HepG2 (cell line): Measurements from ENCODE around the gene CLN6. TPM values are rescaled to one million over a fixed set of nuclear protein-coding genes. Genes with fewer than 3 reads are reported as not detected.

ENCODE experiments used
- BCL6 ChIP-seq: IDR thresholded peaks from 2 replicates; pipeline ENCODE4 v1.6.1; 2016; ENCODE audit warnings: missing genetic modification reagents, missing compliant biosample characterization
- CHCHD3 ChIP-seq: sonication (generic); formaldehyde crosslinking; IDR thresholded peaks from 2 replicates; pipeline ENCODE4 v1.8.0; 2022; ENCODE audit warnings: mild to moderate bottlenecking, missing genetic modification reagents, moderate library complexity
- DMAP1 ChIP-seq: IDR thresholded peaks from 2 replicates; pipeline ENCODE4 v1.6.1; 2016
- HNRNPLL ChIP-seq: fragments of 200-400 bp; formaldehyde crosslinking; IDR thresholded peaks from 2 replicates; pipeline ENCODE4 v1.6.1; 2017; ENCODE audit warnings: mild to moderate bottlenecking, low read depth, low read length; ENCODE audit not compliant: poor library complexity, severe bottlenecking
- KDM6A ChIP-seq: IDR thresholded peaks from 2 replicates; pipeline ENCODE4 v1.6.1; 2016; ENCODE audit warnings: low read depth
- NRL ChIP-seq: sonication (generic); formaldehyde crosslinking; IDR thresholded peaks from 2 replicates; pipeline ENCODE4 v1.5.0; 2020; ENCODE audit warnings: missing genetic modification reagents, mild to moderate bottlenecking, moderate library complexity, borderline replicate concordance
- POGZ ChIP-seq: sonication (generic); formaldehyde crosslinking; IDR thresholded peaks from 2 replicates; pipeline ENCODE4 v1.4.0; 2020; ENCODE audit warnings: mild to moderate bottlenecking, missing genetic modification reagents
- SETDB1 ChIP-seq: sonication (generic); formaldehyde crosslinking; IDR thresholded peaks from 2 replicates; pipeline ENCODE4 v1.5.1; 2020; ENCODE audit warnings: missing genetic modification reagents, mild to moderate bottlenecking, borderline replicate concordance
- SNAPC5 ChIP-seq: sonication (generic); formaldehyde crosslinking; IDR thresholded peaks from 2 replicates; pipeline ENCODE4 v1.8.1; 2023; ENCODE audit warnings: mild to moderate bottlenecking, missing genetic modification reagents, borderline replicate concordance
- TFE3 ChIP-seq: IDR thresholded peaks from 2 replicates; pipeline ENCODE4 v1.6.1; 2016
- ZBTB26 ChIP-seq: IDR thresholded peaks from 2 replicates; pipeline ENCODE4 v1.6.1; 2016; ENCODE audit warnings: missing compliant biosample characterization, missing genetic modification reagents, borderline replicate concordance
- ZHX1 ChIP-seq: sonication (generic); formaldehyde crosslinking; IDR thresholded peaks from 2 replicates; pipeline ENCODE4 v1.8.1; 2022; ENCODE audit warnings: low read depth, mild to moderate bottlenecking, missing genetic modification reagents
- ZMAT5 ChIP-seq: sonication (generic); formaldehyde crosslinking; IDR thresholded peaks from 2 replicates; pipeline ENCODE4 v1.5.0; 2020; ENCODE audit warnings: mild to moderate bottlenecking, low read depth, missing genetic modification reagents, borderline replicate concordance
- ZNF282 ChIP-seq: fragments of 450-650 bp; IDR thresholded peaks from 2 replicates; pipeline ENCODE4 v1.6.1; 2018; ENCODE audit not compliant: partially characterized antibody
- ZNF3 ChIP-seq: IDR thresholded peaks from 2 replicates; pipeline ENCODE4 v1.7.0; 2017; ENCODE audit warnings: inconsistent platforms
- polyA plus RNA-seq, 8 experiments: library from polyadenylated mRNA; depleted of rRNA in 3 of 8; stranded (reverse) in 7 of 8; unstranded in 1 of 8; fragments of >200 nt; fragmentation: Illumina TruSeq in 4 of 8; extraction: Trizol in 4 of 8; gene quantifications; 2 replicates each; pipeline versions ENCODE4 v1.2.1 to v1.2.3, GENCODE V29; 2011 to 2016; ENCODE audit warnings: low read depth in 4 of 8, missing spikeins in 1 of 8, mixed read lengths in 1 of 8; ENCODE audit not compliant: insufficient read depth in 1 of 8
- total RNA-seq, 5 experiments: library from RNA; depleted of rRNA; stranded (reverse); fragments of >200 nt; fragmentation: Illumina TruSeq; extraction: Trizol; gene quantifications; 2 replicates each; pipeline ENCODE4 v1.2.3, GENCODE V29; 2016; ENCODE audit warnings: low read depth in 1 of 5
- TF ChIP-seq, protein P1 (sequence below): sonication (generic); formaldehyde crosslinking; IDR thresholded peaks from 2 replicates; pipeline ENCODE4 v1.5.0; 2020; ENCODE audit warnings: mild to moderate bottlenecking, missing genetic modification reagents
- TF ChIP-seq, protein P2 (sequence below): sonication (generic); formaldehyde crosslinking; IDR thresholded peaks from 2 replicates; pipeline ENCODE4 v1.8.0; 2022; ENCODE audit warnings: missing genetic modification reagents, mild to moderate bottlenecking, inconsistent platforms, borderline replicate concordance

CLN6 gene
- total and polyA plus RNA-seq, 2 of the 13 experiments (the other 11 are each of a cell fraction or from before 2014, with no cell fraction given), result 24.9 to 27.1 TPM

GRCh38 chr15:68229386-68230156 is at the start of gene CLN6 (continued):
- no peak for TF ChIP-seq ZBTB26 (CRISPR knock-in tag)
- TF ChIP-seq DMAP1 (CRISPR knock-in tag), result peak; percentile 57
- TF ChIP-seq ZMAT5 (CRISPR knock-in tag), result no peak
- TF ChIP-seq, protein P1, sequence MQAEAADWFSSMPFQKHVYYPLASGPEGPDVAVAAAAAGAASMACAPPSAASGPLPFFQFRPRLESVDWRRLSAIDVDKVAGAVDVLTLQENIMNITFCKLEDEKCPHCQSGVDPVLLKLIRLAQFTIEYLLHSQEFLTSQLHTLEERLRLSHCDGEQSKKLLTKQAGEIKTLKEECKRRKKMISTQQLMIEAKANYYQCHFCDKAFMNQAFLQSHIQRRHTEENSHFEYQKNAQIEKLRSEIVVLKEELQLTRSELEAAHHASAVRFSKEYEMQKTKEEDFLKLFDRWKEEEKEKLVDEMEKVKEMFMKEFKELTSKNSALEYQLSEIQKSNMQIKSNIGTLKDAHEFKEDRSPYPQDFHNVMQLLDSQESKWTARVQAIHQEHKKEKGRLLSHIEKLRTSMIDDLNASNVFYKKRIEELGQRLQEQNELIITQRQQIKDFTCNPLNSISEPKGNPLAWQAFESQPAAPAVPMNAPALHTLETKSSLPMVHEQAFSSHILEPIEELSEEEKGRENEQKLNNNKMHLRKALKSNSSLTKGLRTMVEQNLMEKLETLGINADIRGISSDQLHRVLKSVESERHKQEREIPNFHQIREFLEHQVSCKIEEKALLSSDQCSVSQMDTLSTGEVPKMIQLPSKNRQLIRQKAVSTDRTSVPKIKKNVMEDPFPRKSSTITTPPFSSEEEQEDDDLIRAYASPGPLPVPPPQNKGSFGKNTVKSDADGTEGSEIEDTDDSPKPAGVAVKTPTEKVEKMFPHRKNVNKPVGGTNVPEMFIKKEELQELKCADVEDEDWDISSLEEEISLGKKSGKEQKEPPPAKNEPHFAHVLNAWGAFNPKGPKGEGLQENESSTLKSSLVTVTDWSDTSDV (CRISPR knock-in tag), result 0 out of 2 replicates have a peak, but pooled peaks have one; percentile 49
- no peak for TF ChIP-seq ZNF3 (CRISPR knock-in tag)
- TF ChIP-seq POGZ (CRISPR knock-in tag), result no peak
- no peak for TF ChIP-seq ZNF282
- TF ChIP-seq SETDB1 (CRISPR knock-in tag), result no peak
- TF ChIP-seq TFE3, result peak; percentile 60; the same call in 1 of the 2 replicates
- peak; percentile 62; the same call in 1 of the 2 replicates for TF ChIP-seq ZHX1 (CRISPR knock-in tag)
- TF ChIP-seq BCL6, result no peak
- no peak for TF ChIP-seq CHCHD3 (CRISPR knock-in tag)
- TF ChIP-seq KDM6A (CRISPR knock-in tag), result no peak
- TF ChIP-seq HNRNPLL, result peak; percentile 34
- TF ChIP-seq NRL (CRISPR knock-in tag), result no peak; the same call in 1 of the 2 replicates
- TF ChIP-seq SNAPC5, result peak; percentile 62; the same call in 1 of the 2 replicates
- TF ChIP-seq, protein P2, sequence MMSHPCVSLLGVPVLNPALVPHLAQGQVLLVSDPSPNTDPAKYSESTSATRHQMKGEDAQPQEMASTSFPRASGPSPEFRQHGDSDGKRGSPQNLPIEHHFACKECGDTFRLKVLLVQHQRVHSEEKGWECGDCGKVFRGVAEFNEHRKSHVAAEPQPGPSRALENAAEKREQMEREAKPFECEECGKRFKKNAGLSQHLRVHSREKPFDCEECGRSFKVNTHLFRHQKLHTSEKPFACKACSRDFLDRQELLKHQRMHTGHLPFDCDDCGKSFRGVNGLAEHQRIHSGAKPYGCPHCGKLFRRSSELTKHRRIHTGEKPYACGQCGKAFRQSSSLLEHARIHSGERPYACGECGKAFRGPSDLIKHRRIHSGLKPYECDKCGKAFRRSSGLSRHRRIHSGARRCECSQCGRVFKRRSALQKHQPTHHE, result no peak
